GM19455 (cell line): ENCODE data around the gene RGR.

Experiments used
- ATAC-seq: cut with Tn5 transposase; IDR thresholded peaks from one replicate; pipeline ENCODE4 v1.9.1; 2021; ENCODE audit not compliant: unreplicated experiment

Gene RGR

DNA sequence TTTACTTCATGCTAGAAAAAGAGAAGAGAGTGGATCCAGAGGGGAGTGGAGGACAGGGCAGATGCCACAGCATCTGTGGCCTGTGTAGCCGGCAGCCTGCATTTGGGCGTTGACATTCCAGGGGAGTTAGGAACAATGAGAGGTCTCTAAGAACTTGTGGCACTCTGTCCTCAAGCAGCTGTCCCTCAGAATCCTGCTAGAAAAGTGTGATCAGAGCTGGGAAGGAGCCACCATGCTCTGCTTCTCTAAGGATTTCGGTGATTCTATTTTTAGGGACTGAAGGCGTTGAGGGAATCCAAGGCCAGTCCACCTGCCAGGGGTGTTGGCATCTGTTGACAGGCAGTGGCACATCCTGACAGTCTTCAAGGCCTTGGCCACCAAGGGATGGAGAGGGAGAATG lies 27.1 kb upstream of the RGR start:
- no peak for ATAC-seq

DNA sequence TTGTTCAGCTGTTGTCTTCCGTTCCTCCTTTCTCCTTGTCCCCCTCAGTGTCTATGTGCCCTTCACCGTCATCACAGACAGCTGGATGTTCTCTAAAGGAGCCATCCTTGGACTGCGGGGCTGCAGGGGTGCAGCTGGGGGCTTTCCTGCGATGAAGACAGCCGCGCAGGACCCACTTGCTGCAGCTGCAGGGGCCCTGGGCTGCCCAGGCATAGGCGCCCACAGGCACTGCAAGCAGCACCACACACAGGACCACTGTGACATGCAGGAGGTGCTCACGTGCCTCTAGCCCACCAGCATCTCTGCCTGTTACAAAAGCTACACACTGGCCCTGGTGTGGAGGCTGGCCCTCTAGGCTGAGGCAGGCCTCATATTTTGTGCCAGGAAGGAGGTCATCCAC lies 22.9 kb upstream of the RGR start:
- ATAC-seq = no peak

DNA sequence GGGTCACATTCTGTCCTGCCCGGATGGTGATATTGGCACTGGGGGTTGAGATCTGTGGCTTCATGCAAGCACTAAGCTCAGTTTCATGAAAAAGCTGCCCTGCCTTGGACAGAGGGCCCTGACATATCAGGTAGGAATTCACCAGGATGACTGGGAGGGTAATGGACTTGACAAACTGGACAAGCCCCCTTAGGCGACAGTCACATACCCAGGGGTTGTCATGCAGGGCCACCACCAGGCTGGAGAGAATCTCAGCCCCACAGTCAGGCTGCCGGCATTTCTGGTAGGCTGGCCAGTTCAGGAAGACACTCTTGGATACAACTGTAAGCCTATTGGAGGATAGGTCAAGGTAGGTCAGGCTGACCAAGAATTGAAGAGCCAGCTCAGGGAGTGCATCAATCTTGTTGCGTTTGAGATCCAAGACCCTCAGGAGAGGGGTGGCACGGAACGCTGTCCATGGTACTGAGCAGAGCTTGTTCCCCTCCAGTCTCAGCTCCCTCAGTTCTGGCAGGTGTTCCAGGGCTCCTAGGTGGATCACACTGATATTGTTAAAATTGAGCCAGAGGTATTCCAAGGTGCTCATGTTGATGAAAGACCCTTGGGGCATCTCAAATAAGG lies 20.3 kb upstream of the RGR start:
- ATAC-seq = no peak

- ATAC-seq = no peak
Observed at GRCh38 chr10:84225427-84226173, 19.3 kb upstream of the RGR start, which contains the start of gene LRIT2. LRIT2 (minus strand) TSS chr10:84225544; CDS start chr10:84225520, 24 bp downstream.

DNA sequence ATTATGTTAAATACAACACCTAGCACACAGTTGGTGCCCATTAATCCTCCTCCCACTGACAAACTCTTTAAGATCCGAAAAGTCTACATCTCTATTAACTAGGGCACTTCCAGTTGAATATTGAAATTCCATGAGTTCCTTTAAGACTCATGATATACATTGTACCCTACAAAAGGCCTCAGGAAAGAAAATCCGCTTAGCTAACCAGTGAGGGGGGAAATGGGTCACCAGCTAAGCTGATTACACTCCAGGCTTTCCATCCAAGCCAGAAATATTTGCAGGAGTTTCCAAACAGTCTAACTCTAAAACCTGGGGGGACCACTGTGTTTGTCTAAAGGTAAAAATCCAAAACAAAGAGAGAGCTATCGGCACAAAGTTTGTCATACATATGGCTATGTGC lies 18.2 kb upstream of the RGR start:
- ATAC-seq = no peak

DNA sequence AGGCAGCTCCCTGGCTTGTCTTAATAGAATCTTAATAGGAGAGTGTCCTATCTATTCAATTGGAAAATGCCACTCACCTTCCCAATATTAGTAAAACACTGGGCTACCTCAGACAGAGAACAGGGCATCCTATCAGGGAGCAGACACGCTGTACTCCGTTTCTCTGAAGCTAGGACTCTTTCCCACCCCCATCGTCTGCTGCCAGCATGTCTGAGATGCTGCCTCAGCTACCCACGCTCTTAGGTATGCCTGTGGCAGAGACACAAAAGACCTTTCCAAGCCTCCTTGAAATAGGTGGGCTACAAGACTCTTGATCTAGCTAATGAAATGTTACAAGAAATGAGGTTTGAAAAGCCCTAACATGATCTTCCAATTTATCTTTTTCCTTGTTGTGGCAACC lies 17.0 kb upstream of the RGR start:
- no peak for ATAC-seq

DNA sequence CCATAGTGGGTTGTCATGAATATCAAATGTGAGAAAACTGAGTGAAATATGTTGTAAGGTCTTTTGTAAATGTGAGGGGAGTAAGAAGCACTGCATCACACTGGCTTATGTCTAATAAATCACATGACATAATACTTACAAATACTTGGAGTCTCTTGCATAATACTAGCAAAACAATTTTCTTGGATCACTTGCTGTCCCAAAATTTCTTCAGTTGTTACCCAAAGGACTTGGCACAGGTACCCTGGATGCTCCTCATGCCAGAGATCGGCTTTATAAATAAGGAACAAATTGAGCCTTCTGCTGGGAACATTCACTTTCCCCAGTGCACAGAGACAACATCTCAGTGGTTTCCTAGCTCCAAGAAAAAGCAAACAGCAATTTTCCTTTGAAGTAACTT lies 14.5 kb upstream of the RGR start:
- ATAC-seq = no peak

DNA sequence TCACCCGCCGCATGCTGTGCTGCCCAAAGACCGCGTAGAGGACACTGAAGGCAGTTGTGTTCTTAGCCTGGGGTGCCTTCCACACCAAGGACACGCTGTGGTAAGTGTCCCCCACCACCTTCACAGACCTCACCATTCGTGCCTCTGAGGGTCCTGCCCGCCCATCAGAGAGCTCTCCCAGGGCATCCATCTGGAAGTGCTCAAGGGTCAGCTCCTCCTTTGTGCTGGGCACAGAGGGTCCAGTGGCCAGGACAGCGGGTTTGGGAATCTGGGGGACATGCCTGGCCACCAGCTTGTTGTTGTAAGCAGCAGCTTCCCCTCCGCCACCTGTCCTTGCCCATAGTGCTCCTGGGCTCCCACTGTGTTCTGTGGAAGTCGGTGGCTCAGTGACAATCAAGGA lies 12.5 kb upstream of the RGR start:
- ATAC-seq = no peak

- no peak for ATAC-seq
Observed at GRCh38 chr10:84233940-84234339, 10.9 kb upstream of the RGR start.

DNA sequence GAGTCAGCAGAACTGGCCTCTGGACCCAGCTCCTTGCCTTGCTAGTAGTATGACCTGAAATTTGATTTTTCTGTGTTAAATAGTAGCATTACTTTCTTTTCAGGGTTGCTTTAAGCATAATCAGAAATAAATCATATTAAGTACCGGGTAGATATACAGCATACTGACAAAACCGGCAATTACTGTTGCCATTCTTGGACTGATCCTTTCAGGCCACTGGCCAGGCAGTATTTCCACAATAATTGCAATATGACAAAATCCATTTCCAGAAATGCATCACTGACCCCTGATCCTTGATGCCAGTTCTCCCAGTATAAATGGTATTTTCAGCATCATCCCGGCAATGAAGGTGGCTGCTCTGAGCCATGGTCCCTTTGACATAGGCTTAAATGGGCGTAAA lies 10.4 kb upstream of the RGR start:
- no peak for ATAC-seq

DNA sequence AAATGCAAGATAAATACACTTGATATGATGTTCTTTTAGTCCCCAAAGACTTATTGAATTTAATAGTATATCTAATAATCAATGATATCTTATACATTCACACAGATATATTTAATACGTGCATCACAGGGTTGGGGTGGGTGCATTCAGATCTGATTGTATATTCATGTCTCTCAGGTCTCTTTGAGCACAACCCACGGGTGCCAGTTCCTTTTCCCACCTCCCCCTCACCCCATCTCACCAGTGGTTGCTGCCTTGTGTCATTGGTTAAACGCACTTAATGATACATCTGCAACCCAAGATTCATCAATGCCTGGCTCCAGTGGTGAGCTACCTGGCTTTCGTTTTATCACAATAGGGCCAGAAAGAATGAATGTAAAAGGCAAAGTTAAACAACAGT lies 9.8 kb upstream of the RGR start:
- ATAC-seq = no peak

GRCh38 chr10:84236807-84237198 lies 8.1 kb upstream of the RGR start:
- no peak for ATAC-seq

DNA sequence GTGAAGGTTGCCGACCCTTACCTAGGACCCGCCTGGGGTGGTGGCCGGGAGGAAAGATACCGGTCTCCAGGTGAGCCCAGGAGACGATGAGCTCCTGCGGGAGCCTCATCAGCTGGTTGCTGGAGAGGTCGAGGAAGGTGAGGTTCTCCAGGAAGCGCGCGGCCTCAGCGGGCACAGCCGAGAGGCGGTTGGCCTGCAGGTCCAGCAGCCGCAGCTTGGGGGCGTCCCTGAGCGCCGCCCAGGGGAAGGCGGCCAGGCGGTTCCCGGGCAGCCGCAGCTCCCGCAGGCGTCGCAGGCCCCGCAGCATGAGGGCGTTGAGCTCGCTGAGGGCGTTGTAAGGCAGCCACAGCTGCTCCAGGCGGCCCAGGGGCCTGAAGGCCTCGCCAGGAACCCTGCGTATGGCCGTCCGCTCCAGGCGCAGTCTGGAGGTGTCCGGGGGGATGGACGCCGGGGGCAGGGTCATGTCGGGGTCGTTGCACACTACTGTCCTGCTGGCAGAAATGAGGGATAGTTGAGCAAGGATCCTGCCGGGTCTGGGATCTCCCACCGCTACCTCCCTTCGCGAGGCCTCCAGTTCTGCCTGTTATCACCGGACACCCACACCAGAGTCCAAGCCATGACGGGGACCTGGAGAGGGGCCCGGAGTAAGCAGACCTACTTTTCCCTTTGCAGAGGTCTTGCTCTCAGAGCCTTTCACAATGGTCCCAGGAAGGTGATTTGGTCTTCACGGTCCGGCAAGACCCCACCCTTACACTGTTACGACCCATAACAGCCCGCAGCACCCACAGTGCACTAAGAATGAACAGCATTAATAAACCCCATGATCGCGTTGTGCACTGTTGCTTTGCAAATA lies 7.4 kb upstream of the RGR start:
- ATAC-seq = no peak

DNA sequence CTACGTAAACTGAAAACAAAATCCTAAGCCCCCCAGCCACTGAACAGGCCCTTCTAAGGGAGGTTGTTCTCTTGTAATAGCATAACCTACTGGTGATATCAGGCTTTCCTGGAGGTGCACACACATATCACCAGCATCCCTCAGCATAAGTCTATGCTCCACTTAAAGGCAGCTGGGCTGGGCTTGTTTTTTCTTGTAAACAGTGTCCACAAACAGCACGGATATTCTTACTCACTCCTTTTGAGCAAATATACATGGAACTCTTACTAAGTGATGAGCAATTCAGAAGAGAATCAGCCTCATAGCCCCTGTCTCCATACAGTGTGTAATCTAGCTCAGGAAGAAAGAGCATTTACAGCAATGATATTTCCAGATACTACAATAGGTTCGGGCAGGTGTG lies 5.9 kb upstream of the RGR start:
- ATAC-seq = no peak

GRCh38 chr10:84241185-84241790 lies 3.6 kb upstream of the RGR start, which contains the start of gene LRIT1:
LRIT1 (minus strand) TSS chr10:84241546; CDS start chr10:84241439, 107 bp downstream.
- ATAC-seq = no peak

- no peak for ATAC-seq
Observed at GRCh38 chr10:84243759-84244158, 1.1 kb upstream of the RGR start.

DNA sequence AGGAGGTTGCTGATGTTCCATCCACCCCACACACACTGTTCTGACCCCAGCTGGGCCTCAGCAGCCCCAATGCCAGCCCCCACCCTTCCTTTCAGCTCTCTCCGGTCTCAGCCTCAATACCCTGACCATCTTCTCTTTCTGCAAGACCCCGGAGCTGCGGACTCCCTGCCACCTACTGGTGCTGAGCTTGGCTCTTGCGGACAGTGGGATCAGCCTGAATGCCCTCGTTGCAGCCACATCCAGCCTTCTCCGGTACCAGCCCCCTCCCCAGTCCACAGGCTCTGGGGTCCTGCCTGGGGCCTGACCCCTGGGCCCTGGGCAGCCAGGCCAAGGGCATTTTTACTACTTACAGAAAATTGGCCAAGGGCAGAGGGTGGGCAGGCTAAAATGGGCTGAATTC lies 2.6 kb downstream of the RGR start:
- no peak for ATAC-seq

DNA sequence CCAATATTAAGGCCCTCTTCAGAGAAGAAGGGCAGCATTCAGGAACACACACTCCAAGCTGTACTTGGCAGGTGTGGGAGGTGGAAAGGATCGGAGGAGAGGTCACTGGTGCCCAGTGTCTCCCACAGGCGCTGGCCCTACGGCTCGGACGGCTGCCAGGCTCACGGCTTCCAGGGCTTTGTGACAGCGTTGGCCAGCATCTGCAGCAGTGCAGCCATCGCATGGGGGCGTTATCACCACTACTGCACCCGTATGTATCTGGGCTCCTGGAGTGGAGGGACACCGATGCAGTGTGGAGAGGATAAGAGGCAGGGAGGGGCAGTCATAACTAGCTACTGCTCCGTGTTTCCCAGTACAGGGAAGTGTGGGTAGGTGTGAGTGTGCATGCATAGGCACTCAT lies 3.9 kb downstream of the RGR start:
- no peak for ATAC-seq

DNA sequence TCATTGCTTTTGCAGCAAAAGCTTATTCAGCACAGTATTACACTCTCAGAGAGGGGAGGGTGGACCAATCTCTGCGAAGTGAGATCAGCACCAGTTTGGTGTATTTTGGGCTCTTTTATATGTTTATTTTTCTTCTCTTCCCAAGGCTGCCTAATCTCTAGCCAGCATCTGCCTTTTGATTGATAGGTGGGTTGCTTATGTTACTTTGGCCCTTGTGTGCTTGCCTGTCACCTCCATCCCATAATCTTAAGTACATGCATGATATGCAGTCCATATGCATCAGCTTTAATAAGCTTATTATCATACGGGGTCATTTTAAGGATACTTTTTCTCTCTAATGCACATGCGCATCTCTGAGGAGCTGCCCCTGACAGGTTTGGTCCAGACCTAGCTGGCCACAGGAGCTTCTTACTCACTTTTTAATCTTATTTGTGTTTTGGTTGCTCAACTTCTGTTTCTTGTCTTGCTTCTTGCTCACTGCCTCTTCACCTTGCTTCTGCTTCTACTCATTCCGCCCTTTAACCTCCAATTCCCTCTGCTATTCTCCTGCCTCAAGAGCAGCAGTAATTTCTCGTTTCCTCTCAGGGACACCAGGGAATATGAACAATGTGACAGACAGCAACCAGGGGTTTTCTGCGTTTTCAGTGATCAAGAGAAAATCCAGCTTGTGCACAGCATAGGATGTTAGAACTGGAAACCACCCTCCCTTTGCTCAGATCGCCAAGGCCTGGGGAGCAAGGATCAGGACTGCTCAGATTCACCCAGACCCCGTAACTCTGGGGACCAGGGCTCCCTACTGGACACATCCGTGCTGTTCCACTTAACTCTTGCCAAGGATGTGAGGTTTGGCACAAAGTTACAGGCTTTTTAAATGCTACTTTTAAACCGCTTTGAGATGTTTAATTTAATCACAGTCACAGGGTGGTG lies 10.0 kb downstream of the RGR start:
- ATAC-seq = no peak
